Gastrocnemius medialis (tissue), 4 donors: ENCODE data around the gene FAM3C.

ENCODE experiments used
- CTCF ChIP-seq, 5 experiments: fragments of 450-650 bp in 3 of 5; fragments of 200-600 bp in 2 of 5; sonication (generic) in 2 of 5; IDR thresholded peaks in 4 of 5; conservative IDR thresholded peaks in 1 of 5; 1 replicate in 4 of 5; 2 replicates in 1 of 5; pipeline ENCODE4 v1.5.1; 2016 to 2019; ENCODE audit warnings: antibody characterized with exemption in 5 of 5, mild to moderate bottlenecking in 3 of 5, moderate library complexity in 3 of 5
- POLR2A ChIP-seq, 2 donors: fragments of 450-650 bp; IDR thresholded peaks; one replicate each; pipeline ENCODE4 v1.6.1; 2017; ENCODE audit warnings: antibody characterized with exemption in 2 of 2, mild to moderate bottlenecking in 2 of 2, moderate library complexity in 2 of 2

GRCh38 chr7:121440857-121441503, 44.9 kb upstream of the FAM3C start:
- TF ChIP-seq POLR2A (IDR thresholded peaks at IDR 0.05) (no peak), CTCF (IDR thresholded peaks at IDR 0.05 in 4 of 5, conservative IDR thresholded peaks at IDR 0.05 in 1 of 5) (no peak)
